HG03432 (cell line): Measurements from ENCODE around the gene PYROXD2.

Experiments
- ATAC-seq: cut with Tn5 transposase; IDR thresholded peaks from one replicate; pipeline ENCODE4 v1.9.1; 2021; ENCODE audit warnings: mild to moderate bottlenecking, moderate library complexity; ENCODE audit not compliant: unreplicated experiment

PYROXD2 gene

DNA sequence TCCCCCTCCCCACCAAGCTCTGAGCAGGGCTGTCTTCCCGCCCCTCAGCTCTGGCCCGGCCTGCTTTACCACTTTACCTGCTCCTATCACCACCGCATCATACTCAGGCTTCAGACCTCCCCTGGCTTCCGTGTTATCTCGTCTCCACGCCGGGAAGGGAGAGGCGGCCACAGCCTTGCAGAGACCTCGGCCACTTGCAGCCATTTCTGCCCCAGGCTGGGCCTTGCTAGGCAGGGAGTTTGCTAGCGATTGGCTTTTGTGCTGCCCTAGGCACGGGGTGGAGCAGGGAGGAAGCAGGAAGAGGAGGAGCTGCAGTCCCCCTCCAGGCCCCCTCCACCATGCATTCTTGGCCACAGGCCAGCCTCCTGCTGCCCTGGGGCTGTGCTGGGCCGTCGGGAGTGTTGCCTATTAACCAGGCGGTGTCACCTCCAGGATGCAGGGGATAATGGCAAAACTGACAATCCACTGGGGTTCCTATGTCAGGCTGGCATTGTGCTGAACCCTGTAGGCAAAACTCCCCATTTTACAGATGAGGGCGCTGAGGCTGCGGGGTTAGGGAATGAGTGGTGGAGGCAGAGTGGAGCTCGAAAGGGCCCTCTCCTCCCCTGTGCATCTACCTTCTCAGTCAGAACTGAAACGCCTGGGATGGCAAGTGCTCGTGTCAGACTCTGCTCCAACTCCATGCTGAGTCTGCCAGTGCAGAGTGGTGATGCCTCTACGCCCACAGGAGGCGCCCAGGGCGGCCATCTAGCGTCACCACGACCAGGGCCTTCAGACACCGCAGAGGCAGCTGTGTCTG lies at the start of gene PYROXD2:
TSS of gene PYROXD2 (minus strand) at position 251 of the 799 bp plus-strand sequence. CDS start at position 204, 47 bp downstream.
- peak; percentile 66 for ATAC-seq

DNA sequence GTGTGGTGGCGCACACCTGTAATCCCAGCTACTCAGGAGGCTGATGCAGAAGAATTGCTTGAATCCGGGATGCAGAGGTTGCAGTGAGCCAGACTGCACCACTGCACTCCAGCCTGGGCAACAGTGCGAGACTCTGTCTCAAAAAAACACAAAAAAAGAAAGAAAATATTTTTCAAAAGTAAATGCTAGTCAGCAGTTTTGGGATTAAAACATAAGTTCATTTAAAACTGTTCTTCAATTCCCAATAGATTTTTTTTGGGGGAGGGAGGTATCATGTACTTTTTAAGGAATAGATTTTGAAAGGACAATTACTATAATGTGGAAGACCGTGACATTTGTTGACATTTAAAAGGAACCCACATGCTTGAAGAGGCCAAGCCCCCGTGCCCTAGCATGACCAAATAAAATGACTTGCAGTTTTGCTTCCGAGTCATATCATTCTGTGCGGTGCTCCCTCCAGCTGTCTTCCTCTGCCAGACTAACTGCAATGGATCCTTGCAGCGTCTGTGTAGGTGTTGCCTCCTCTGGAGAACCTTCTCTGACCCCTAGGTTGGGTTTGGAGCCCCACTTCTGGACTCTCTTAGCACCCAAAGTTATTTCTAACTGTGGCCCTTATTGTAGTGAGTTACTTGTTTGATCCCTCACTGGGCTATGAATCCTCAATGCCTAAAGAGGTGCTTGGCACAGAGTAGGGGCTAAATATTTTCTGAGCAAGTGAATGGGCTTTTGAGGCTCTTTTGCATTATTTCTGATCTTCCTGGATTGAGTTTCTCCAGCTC lies 49.2 kb upstream of the PYROXD2 start:
- ATAC-seq, result no peak

- no peak for ATAC-seq
These were observed 48.0 kb upstream of the PYROXD2 start for GRCh38 chr10:98463016-98463415.

GRCh38 chr10:98461500-98461842 lies 46.5 kb upstream of the PYROXD2 start:
- no peak for ATAC-seq

DNA sequence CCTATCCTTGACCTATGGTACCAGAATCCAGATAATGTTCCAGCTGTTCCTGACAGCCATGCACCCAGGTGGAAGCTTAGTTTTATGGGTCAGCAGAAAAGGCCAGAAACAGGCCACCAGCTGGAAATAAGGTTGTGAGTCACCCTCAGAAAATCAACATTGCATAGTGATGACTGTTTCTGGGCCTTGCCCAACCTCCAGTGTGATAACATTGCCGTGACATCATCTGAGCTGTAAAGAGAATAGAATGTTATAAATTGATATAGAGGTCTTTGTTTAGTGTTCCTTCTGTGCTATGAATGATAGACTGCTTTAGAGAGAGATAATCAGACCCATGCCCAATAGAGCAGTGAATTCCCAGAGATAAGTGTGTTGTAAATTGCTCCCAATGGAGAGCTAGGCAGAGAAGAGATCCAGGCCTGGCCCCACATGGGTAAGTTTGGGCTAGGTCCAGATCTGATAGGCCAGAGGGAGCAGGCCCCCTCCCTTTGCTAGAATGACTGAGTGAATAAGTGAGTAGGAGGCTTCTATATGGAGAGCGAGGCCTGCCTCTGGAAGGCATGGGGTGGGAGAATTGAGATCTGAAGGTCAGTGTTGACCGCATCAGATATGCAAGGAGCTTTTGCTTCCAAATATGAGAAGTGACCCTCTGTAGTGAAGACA lies 46.0 kb upstream of the PYROXD2 start:
- no peak for ATAC-seq

DNA sequence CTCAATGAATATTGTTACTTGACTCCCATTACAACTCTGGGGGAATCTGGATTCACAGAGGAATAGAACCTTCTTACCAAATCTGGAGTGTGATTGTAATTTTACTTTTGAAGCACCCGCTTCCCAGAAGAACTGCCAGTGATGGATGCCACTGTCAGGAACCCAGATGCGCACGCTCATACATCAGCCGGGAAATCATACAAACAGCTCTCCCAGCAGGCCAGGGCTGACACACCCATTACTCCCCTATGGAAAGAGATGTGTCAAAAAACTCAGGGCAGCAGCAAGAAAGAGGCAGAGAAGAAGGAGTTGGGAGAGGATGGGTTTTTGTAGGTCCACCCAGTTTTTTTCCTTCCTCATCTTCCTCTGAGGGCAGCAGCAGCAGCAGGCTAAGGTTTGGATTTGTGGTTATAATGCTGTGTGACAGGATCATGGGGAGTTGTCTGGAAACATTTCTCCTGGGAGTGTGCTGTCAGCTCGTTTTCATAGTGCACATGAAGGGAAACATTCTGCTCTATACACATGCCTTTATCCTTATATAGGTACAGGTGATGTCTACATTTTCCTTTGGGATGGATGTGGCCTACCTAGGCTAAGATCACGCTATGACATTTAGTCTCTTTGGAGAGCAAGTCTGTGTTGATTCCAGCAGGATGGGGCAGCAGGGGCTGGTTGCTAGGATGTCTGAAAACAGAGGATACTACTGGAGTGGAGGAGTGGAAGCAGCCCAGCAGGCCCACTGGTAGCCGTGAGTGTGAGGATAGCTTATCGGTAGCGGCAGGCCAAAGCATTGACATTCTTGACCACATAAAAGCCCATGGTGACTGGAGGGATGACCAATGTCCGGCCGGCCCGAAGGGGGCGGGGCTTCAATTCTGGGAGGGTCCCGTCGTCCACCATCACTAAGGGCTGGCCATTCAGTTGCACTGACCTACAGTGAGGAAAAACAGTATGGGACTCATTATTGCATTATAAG lies 44.1 kb upstream of the PYROXD2 start:
- ATAC-seq, result no peak

GRCh38 chr10:98457721-98458120 lies 42.7 kb upstream of the PYROXD2 start:
- no peak for ATAC-seq

DNA sequence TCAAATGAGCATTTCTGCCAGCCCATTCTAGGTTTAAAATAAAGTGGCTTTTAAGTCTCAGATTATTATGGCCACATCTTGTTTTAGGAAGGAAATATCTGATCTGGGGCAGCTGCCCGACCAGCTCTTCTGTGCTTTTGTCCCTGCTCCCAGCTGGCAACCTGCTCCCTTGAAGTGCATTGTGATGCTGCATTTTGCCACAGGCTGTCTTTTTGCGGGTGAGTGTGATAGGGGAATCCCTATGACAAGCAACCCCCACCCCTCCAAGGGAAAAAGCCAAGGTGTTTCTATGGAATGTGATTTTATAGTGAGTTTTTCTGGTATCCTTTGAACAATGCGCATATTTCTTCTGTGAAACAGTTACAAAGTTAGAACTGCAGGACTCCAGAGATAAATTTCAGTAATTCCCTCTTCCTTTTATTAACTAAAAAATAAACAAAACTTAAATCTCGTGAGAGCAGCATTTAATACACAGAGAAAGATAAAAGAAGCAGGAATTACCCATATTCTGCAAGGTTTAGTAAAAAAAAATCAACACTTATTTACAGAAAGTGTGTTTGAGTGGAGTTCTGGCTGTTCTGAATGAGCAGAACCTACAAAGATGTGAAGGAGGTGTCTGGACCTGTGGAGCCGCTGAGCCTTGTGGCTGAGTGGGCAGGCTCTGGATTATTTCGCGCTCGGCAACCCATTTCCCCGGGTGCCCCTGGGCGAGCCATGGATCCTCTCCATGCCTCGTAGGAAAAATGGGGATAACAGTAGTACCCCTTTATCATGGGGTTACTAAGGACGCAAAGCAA lies 41.9 kb upstream of the PYROXD2 start:
- ATAC-seq, result no peak

DNA sequence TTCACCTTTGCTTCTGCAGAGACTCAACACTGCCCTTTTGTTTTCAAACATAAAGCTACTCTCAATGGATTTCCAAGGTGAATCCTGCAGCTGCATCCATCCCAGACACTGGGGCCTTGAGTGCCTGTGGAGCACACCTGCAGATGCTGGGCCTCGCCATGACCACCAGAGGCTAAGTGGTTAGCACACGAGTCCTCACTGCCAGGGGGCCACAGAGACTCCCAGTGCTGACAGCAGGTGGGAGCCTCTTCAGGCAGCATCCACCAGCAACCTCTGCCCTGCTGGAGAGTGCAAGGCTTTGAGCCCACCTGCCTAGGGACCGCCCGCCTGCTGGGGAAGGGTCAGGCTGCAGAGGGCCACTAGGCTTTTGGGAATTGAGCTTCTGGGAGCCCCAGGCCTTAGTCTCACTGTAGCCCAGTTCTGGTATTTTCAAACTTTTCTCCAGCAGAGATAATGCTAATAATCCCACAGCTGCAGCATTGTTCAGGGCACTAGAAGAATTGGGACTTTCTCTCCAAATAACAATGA lies 41.1 kb upstream of the PYROXD2 start:
- no peak for ATAC-seq

DNA sequence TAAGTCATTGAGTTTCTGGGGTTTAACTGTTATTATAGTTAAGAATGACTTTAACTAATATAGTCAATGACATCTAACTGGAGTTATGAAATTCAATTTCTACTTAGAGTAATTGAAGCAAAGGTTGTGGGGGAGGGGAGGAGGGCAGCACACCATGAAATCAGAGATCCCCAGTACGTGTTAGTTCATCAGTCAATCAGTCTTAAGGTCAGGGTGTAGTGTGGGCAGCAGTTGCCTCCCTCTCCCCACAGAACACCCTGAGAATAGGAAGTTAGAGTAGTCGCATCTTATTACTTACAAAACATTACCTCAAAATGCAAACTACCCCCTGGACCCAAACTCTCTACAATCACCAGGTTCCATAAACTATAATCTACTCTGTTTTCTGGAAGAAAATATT lies 38.7 kb upstream of the PYROXD2 start:
- ATAC-seq, result no peak

DNA sequence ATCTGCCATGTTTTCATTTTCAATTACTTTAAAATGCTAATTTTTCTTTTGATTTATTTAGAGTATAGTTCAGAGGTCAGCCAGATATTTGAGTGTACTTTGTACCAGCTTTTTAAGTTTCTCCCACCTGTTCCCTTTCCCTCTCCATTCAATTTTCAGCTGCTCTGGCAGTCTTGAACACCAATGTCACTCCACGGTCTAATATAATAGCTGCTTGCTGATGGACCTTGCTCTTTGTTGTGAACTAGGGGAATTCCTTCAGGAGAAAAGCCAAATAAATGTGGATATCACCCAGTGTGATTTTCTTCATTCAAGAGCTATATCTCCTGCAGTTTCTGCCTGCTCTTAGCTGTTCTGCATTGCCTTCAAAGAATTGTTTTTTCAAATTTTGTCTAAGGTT lies 35.6 kb upstream of the PYROXD2 start:
- no peak for ATAC-seq

GRCh38 chr10:98449287-98449686 lies 34.3 kb upstream of the PYROXD2 start:
- no peak for ATAC-seq

- peak; percentile 94 for ATAC-seq
These were observed 31.8 kb upstream of the PYROXD2 start, which contains the start of gene HPS1 for GRCh38 chr10:98446661-98447221. Gene HPS1, minus strand, starts transcription at chr10:98446935. Its CDS starts 3,695 bp downstream, at chr10:98443240.

GRCh38 chr10:98446151-98446660 lies 31.2 kb upstream of the PYROXD2 start:
- ATAC-seq, result peak; percentile 24

DNA sequence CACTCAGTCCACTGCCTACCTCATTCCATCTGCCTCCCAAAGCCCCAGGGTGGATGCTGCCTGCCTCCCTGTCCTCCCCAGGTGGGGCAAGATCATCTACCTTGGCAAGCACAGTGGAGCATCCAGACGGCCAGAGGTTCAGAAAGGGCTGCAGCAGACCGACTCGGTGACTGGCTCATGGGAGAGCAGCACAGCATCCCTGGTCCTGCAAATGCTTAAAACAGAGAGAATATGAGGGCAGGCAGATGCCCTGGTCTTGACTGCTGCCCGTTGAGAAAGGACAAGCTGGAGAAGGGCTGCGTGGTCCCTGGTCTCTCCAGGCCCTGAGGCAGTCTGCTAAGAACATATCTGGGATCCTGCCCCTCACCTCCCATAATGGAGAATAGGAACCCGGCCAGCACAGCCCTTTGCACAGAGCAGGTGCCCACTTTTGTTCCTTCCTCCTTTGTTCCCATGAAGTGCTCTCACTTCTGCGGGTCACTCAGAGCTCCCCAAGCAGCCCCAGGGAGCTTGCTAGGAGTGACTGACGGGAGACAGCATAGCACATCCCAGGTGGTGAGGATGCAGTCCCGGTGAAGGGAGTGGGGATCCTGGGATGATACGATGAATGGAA lies 30.3 kb upstream of the PYROXD2 start:
- no peak for ATAC-seq

GRCh38 chr10:98444314-98445006 lies 29.5 kb upstream of the PYROXD2 start:
- ATAC-seq, result no peak

- ATAC-seq, result no peak
These were observed 23.7 kb upstream of the PYROXD2 start for GRCh38 chr10:98438715-98439114.

DNA sequence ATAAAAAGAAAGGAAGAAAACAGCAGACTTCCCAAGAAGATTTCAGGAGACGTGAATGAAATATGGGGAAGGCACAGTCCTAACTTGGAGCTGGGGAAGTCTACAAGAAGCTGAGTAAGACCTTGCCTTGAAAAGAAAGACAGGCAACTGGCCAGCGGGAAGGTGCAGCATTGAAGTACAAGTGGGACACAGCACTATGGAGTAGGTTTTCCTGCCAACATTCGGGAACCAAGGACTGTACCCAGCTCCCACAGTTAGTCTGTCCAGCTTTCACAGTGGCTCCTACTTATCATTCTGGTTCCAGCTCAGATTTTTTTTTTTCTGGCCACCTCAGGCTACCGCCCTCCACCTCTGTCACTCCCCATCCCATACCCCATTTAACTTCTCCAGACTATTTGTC lies 21.7 kb upstream of the PYROXD2 start:
- no peak for ATAC-seq
